ENCODE results near the gene CHMP4B. TPM values are rescaled to one million over a fixed set of nuclear protein-coding genes. Genes with fewer than 3 reads are reported as not detected.
A peak's percentile ranks its signal among the peaks of the same experiment; 100 is the strongest.

CHMP4B gene
- total RNA-seq, 1 donor from 2014 or later: 95.6 TPM

DNA sequence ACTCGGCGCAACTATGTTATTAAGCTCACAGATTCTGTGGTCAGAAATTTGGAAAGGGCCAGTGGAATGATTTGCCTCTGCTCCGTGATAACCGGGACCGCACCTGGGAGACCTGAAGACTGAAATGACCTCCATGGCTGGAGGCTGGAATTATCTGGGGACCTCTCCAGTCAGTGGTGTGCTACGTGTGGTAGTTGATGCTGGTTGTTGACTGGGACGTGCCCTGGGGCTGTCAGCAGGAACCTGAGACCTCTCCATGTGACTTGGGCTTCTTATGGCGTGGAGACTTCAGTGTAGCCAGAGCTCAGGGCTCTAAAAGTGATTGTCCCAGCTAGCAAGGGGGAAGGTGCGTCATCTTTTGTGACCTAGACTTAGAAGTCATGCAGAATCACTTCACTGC, 50.3 kb downstream of the CHMP4B start:
- H3K36me3 Mint-ChIP-seq (ENCODE audit: low read depth): peaks cover 19% of the 10 kb centered on the region
- intact Hi-C loops (cut with micrococcal nuclease): loop anchor here (5.0 kb wide), 1 partner anchor 266 kb away; no protein-coding TSS in a partner anchor

GRCh38 chr20:33862709-33863403, 51.7 kb downstream of the CHMP4B start:
- DNase-seq: peak; percentile 84

More for the DNA sequence above, 50.3 kb downstream of the CHMP4B start:
- Mint-ChIP-seq H3K4me3 (no peak overlapping the region), H3K27me3 (peaks cover 2% of the 10 kb centered on the region), H3K4me1 (peaks cover 31% of the 10 kb centered on the region), H3K9me3 (no peaks in the 10 kb centered on the region), H3K27ac (no peak overlapping the region)
- DNase-seq: no peak

DNA sequence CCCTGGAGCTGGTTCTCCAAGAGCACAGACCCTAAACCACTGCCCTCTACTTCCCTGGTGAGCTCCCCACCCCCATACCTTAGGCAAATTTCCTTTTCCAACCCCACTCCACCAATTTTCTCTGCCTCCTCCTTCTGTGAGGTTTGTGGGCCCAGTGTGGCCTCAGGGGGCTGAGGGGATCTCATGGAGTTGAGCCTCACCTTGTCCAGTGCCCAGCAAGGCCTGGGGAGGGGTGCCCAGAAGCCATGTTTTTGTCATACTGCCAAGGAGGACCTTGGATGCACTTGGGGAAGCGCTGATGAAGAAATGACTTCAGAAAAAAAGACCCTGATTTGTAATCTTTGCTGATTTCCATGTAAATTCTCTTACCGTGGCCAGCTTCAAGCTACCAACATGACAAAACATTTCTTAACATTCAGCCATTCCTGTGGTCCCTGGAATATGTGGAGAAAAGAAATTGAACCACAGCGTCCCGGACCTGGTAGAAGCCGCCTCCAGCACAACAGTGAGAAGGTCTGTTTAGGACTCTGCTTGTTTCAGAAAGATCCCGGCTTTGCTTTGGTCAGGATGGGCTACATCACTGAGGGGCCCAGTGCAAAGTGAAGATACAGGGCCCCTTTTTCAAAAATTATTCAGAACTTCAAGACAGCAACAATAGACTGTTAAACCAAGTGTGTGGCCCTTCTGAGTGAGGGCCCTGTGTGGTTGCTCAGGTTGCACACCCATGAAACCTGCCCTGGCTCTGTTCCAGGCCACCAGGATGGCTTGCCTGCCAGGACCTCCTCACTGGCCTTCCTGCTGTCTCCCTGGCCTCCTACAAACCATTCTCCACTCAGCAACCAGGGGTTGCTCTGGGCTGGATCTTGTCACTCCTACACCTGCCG, 52.5 kb downstream of the CHMP4B start:
- Mint-ChIP-seq H3K4me3 (no peak overlapping the region), H3K27me3 (peaks cover 10% of the 10 kb centered on the region), H3K36me3 (ENCODE audit: low read depth) (peaks cover 2% of the 10 kb centered on the region), H3K9me3 (no peaks in the 10 kb centered on the region), H3K4me1 (peaks cover 15% of the 10 kb centered on the region), H3K27ac (no peak overlapping the region)
- no peak for DNase-seq
- intact Hi-C loops (cut with micrococcal nuclease): loop anchor here (5.0 kb wide), 1 partner anchor 264 kb away; no protein-coding TSS in a partner anchor

More at GRCh38 chr20:33862709-33863403, 51.7 kb downstream of the CHMP4B start:
- intact Hi-C loops (cut with micrococcal nuclease): loop anchor here (5.0 kb wide), 1 partner anchor 264 kb away; no protein-coding TSS in a partner anchor
- Mint-ChIP-seq H3K9me3 (no peaks in the 10 kb centered on the region), H3K27ac (no peak overlapping the region), H3K4me3 (no peak overlapping the region), H3K4me1 (peaks cover 23% of the 10 kb centered on the region), H3K36me3 (ENCODE audit: low read depth) (peaks cover 7% of the 10 kb centered on the region), H3K27me3 (peaks cover 4% of the 10 kb centered on the region)

DNA sequence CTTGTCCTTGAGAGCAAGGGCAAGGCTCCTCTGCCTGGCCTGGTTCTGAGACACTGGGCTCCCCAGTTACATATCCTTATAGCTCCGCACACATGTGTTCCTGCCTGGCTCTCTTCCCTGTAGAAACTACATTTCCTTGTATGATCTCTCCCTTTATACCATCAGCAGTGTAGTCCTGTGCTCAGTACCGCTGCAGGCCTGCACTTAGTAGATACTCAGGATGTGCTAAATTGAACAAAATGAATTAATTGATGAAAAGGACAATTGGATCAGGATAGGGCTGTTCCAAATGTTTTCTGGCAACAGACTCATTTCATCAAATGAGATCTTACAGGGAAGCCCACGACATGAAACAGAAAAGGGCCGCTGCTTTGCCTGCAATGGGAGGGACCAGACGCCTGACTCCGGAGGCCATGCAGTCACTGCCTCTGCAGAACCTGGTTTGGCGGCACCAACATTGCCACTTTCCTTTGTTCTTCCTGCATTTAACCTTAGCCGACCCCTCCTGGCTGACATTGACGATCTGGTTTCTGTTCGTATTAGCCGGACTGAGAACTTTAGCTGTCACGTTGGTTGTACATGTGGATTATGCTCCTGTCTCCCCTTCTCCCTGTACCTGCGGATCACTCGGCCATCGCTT, 53.3 kb downstream of the CHMP4B start:
- H3K4me3 Mint-ChIP-seq: no peak overlapping the region
- H3K36me3 Mint-ChIP-seq (ENCODE audit: low read depth): no peaks in the 10 kb centered on the region
- DNase-seq: no peak
- H3K27ac Mint-ChIP-seq: no peak overlapping the region
- no peaks in the 10 kb centered on the region for H3K9me3 Mint-ChIP-seq
- H3K27me3 Mint-ChIP-seq: peaks cover 13% of the 10 kb centered on the region
- peaks cover 8% of the 10 kb centered on the region for H3K4me1 Mint-ChIP-seq
- intact Hi-C loops (cut with micrococcal nuclease): loop anchor here (5.0 kb wide), 1 partner anchor 263 kb away; no protein-coding TSS in a partner anchor

DNA sequence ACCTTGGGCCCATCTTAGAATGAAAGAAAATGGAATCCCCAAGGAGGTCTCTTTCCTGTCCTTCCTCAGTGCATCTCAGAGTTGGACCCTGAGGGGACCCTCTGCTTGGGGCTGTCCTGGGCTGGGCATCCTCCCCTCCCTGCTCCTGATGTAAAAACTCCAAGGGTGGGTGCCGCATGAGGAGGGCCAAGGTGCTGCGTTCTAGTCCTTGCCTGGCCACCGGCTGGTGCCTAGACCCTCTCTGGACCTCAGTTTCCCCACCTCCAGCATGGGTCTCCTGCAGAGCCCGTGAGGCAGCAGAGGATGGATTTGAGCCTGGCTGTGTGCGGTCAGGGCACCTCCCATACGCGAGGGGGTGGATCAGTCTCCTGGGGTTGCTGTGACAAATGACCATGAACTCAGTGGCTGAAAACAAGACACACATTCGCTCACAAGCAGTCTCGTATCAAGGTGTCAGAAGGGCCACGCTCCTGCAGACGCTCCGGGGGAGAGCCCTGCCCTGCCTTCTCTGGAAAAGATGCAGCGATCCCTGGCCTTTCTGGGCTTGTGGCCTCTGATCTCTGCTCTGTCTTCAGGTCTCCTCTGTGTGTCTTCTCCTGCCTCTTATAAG, 54.7 kb downstream of the CHMP4B start:
- H3K4me3 Mint-ChIP-seq: no peak overlapping the region
- H3K27ac Mint-ChIP-seq: no peak overlapping the region
- H3K27me3 Mint-ChIP-seq: peaks cover 13% of the 10 kb centered on the region
- no peaks in the 10 kb centered on the region for H3K9me3 Mint-ChIP-seq
- no peak for DNase-seq
- intact Hi-C loops (cut with micrococcal nuclease): no loop called here
- no peaks in the 10 kb centered on the region for H3K36me3 Mint-ChIP-seq (ENCODE audit: low read depth)
- peaks cover 4% of the 10 kb centered on the region for H3K4me1 Mint-ChIP-seq

DNA sequence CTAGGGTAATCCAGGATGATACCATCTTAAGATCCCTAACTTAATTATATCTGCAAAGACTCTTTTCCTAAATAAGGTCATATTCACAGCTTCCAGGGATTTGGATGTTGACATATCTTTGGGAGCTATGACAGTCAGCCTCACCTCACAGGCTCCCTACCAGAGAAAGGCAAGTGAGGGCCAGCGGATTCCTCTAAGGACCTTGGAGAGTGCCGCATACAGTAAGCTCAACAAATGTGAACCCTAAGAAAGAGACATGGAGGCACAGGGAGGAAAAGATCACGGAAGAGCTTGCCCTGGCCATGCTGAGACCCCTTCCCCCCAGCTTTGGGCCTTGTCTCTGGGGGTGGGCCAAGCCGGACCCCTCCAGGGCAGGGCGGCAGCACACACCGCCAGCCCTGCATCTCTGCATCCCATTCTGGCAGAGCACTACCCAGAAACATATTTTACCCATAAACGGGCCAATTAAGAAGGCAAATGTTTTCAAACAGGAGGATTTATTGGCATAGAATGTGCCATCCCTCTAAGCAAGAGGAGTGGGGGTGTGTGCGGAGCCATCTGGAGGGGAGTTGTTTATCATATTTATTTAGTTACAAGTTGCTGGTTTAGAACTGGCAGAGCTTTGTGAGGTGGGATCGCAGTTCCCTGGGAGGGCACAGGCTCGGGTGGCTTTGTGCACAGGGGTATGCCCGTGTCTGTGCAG, 55.4 kb downstream of the CHMP4B start:
- no peaks in the 10 kb centered on the region for H3K9me3 Mint-ChIP-seq
- H3K36me3 Mint-ChIP-seq (ENCODE audit: low read depth): no peaks in the 10 kb centered on the region
- no peak overlapping the region for H3K27ac Mint-ChIP-seq
- H3K27me3 Mint-ChIP-seq: peaks cover 13% of the 10 kb centered on the region
- no peak for DNase-seq
- no peak overlapping the region for H3K4me3 Mint-ChIP-seq
- intact Hi-C loops (cut with micrococcal nuclease): no loop called here
- peaks cover 2% of the 10 kb centered on the region for H3K4me1 Mint-ChIP-seq

GRCh38 chr20:33868042-33868441, 56.9 kb downstream of the CHMP4B start:
- Mint-ChIP-seq H3K4me3 (no peak overlapping the region), H3K27ac (no peak overlapping the region), H3K9me3 (no peaks in the 10 kb centered on the region), H3K36me3 (ENCODE audit: low read depth) (no peaks in the 10 kb centered on the region), H3K27me3 (peaks cover 13% of the 10 kb centered on the region), H3K4me1 (no peaks in the 10 kb centered on the region)
- no peak for DNase-seq
- intact Hi-C loops (cut with micrococcal nuclease): no loop called here

DNA sequence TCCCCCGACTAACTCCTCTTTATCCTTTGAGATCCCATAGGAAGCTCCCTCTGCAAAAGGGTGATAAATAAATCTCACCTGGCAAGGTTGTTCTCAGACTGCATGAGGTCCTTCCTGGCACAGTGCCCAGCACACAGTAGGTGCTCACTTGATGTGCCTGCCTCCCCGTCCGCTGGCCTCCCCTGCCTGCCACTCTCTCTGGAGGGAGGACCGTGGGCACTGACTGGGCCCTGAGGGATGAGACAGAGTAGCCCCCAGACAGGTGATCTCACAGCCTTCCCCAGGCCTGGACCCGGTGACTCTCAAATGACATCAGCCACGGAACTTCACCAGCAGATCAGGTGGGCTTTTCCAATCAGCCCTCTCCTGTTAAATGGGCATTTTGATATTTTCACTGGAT, 57.4 kb downstream of the CHMP4B start:
- Mint-ChIP-seq H3K27ac (no peak overlapping the region), H3K36me3 (ENCODE audit: low read depth) (no peaks in the 10 kb centered on the region), H3K4me1 (no peaks in the 10 kb centered on the region), H3K9me3 (no peaks in the 10 kb centered on the region), H3K4me3 (no peak overlapping the region), H3K27me3 (peaks cover 13% of the 10 kb centered on the region)
- no peak for DNase-seq
- intact Hi-C loops (cut with micrococcal nuclease): no loop called here

GRCh38 chr20:33869283-33869682, 58.1 kb downstream of the CHMP4B start:
- Mint-ChIP-seq H3K36me3 (ENCODE audit: low read depth) (no peaks in the 10 kb centered on the region), H3K4me3 (no peak overlapping the region), H3K27me3 (peaks cover 13% of the 10 kb centered on the region), H3K9me3 (no peaks in the 10 kb centered on the region), H3K27ac (no peak overlapping the region), H3K4me1 (no peaks in the 10 kb centered on the region)
- intact Hi-C loops (cut with micrococcal nuclease): no loop called here
- DNase-seq: no peak

DNA sequence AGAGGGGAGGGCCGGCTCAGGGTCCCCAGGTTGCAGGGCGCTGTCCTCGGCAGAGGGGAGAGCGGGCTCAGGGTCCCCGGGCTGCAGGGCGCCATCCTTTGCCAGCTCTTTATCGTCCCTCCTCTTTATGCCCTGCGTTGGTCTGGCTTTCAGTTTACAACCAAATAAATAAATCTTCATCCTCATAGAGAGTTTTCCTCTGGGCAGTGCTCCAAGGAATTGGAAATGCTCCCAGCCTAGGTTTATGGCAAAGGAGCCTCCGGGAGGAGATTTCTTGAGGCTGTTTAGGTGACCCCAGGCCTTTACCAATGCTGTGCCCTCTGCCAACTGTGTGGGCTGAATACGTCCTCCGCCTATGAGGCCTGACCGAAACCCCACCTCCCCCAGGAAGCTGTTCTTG, 60.2 kb downstream of the CHMP4B start:
- intact Hi-C loops (cut with micrococcal nuclease): no loop called here
- H3K36me3 Mint-ChIP-seq (ENCODE audit: low read depth): no peaks in the 10 kb centered on the region
- H3K4me1 Mint-ChIP-seq: no peaks in the 10 kb centered on the region
- DNase-seq: no peak
- H3K9me3 Mint-ChIP-seq: no peaks in the 10 kb centered on the region
- H3K27me3 Mint-ChIP-seq: peaks cover 12% of the 10 kb centered on the region
- H3K27ac Mint-ChIP-seq: no peak overlapping the region
- H3K4me3 Mint-ChIP-seq: no peak overlapping the region

DNA sequence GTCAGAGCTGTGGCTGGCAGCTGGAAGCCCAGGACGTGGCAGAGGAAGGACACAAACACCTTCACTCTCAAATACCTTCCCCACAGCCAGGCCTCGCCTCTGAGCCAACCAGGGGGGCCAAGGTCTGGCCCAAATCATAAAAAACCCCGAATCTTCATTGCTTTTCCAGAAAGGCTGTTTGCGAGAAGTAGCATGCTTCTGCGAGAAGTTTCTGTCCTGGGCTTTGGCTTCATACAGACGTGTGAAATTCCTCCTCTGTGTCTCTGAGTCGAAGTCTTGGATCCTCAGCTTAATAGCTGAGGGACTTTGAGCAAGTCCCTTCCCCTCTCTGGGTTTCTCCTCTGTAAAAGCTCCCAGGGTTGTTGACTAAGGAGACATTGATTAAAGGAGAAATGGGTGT, 63.0 kb downstream of the CHMP4B start:
- Mint-ChIP-seq H3K4me1 (no peaks in the 10 kb centered on the region), H3K4me3 (no peak overlapping the region), H3K27ac (no peak overlapping the region), H3K9me3 (peaks cover 11% of the 10 kb centered on the region), H3K27me3 (peaks cover 2% of the 10 kb centered on the region), H3K36me3 (ENCODE audit: low read depth) (no peaks in the 10 kb centered on the region)
- intact Hi-C loops (cut with micrococcal nuclease): no loop called here
- DNase-seq: no peak

DNA sequence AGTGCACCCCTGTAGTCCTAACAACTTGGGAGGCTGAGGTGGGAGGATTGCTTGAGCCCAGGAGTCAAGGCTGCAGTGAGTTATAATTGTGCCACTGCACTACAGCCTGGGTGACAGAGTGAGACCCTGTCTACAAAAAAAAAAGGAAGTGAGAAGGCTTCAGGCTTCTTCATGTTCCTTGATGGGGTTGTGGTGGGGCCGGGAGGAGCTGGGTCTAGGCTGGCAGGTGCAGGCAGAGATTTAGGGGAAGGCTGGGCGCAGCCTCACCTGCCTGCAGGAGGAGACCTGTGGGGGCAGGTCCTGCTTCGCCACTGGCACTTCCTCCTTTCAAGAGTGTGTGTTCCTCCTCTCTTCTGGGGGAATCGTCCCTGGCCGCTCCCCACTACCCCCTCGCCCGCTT, 63.9 kb downstream of the CHMP4B start:
- intact Hi-C loops (cut with micrococcal nuclease): no loop called here
- Mint-ChIP-seq H3K36me3 (ENCODE audit: low read depth) (no peaks in the 10 kb centered on the region), H3K4me1 (no peaks in the 10 kb centered on the region), H3K4me3 (no peak overlapping the region), H3K27me3 (no peaks in the 10 kb centered on the region), H3K9me3 (peaks cover 11% of the 10 kb centered on the region), H3K27ac (no peak overlapping the region)
- no peak for DNase-seq

DNA sequence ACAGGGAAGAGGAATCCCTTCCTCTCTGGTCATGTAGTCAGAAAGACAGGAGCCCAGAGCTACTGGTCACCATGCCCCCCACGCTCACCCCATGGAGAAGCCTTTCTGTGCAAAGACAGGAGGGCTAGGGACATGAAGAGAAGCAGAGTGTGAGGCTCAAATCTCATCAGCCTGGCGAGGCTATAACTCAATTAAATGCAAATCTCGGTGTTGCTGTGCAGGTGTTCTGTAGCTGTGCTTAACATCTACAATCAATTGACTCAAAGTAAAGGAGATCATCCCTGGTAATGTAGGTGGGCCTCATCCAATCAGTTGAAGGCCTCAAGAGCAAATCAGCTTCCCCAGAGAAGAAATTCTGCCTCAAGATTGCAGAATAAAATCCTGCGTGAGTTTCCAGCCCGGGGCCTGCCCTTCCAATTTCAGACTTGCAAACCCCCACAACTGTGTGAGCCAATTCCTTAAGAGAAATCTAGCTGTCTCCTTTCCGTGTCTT, 64.4 kb downstream of the CHMP4B start:
- intact Hi-C loops (cut with micrococcal nuclease): no loop called here
- no peaks in the 10 kb centered on the region for H3K27me3 Mint-ChIP-seq
- DNase-seq: no peak
- H3K4me3 Mint-ChIP-seq: no peak overlapping the region
- peaks cover 16% of the 10 kb centered on the region for H3K9me3 Mint-ChIP-seq
- H3K4me1 Mint-ChIP-seq: no peaks in the 10 kb centered on the region
- no peaks in the 10 kb centered on the region for H3K36me3 Mint-ChIP-seq (ENCODE audit: low read depth)
- no peak overlapping the region for H3K27ac Mint-ChIP-seq

Data from activated CD4-positive, alpha-beta T cell treated with anti-CD3 and anti-CD28 coated beads, Interleukin-2, amount 10 ng/mL, durations not matched to agents 24 days and 14 days (primary cell).